GM19328 (cell line): ENCODE data around the gene ADCK2.
A peak's percentile ranks its signal among the peaks of the same experiment; 100 is the strongest.
"Not testable (repeated sequence)": the region's sequence is repeated elsewhere in the genome, so short reads cannot be mapped to it uniquely, and the experiment has no call there.

ENCODE experiments used
- ATAC-seq: cut with Tn5 transposase; IDR thresholded peaks from one replicate; pipeline ENCODE4 v1.9.1; 2021; ENCODE audit warnings: mild to moderate bottlenecking, moderate library complexity; ENCODE audit not compliant: unreplicated experiment

The ADCK2 gene

DNA sequence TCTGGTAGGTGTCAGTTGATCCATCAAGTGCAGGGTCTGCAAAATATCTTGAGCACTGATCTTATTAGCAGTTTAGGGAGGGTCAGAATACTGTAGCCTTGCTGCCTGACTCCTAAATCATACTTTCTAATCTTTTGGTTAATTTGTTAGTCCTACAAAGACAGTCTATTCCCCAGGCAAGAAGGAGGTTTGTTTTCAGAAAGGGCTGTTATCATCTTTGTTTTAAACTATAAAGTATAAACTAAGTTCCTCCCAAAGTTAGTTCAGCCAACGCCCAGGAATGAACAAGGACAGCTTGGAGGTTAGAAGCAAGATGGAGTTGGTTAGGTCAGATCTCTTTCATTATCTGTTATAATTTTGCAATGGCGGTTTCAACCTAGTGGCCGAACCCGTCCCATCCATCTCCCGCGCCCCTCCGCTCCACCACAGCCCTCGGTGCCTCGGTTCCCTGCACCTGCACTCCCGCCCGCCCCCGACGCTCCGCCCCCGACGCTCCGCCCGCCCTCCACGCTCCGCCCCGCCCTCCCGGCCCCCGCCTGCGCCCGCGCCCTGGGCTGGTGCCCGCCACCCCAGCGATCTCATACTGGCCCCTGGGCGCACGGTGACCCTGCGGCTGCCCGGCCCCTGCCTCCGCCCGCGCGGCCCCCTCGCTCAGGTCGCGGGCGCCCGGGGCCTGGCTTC is at the start of gene ADCK2:
Gene ADCK2, plus strand, starts transcription at position 564 of the 681 bp plus-strand sequence. CDS start 386 bp downstream, outside the sequence.
- ATAC-seq: peak; percentile 44

DNA sequence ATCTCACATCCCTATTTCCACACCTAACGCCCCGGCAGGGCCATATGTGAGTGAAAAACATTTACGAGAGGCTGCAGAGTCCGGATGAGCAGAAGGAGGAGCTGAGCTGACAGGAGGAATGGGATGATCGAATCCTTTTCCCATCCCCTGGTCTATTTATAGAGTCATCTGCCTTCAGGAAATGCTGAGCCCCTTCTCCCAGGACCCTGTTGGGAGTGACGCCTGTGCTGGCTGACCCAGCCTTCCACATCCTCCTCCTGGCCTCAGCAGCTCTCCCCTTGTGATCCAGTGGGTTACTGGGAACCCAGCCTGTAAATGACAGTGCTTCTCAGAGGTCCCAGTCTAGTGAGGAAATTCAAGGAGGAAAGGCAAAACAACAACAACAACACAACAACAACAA is 48.8 kb upstream of the ADCK2 start:
- no peak for ATAC-seq

- no peak for ATAC-seq
These were observed 48.2 kb upstream of the ADCK2 start for GRCh38 chr7:140624392-140625191.

DNA sequence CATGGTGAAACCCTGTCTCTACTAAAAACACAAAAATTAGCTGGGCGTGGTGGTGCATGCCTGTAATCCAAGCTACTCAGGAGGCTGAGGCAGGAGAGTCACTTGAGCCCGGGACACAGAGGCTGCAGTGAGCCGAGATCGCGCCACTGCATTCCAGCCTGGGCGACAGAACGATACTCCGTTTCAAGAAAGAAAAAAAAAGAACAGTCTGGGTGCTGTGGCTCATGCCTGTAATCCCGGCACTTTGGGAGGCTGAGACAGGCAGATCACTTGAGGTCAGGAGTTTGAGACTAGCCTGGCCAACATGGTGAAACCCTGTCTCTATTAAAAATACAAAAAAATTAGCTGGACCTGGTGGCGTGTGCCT is 47.6 kb upstream of the ADCK2 start:
- not testable (repeated sequence) for ATAC-seq

GRCh38 chr7:140625908-140626868 is 46.6 kb upstream of the ADCK2 start:
- no peak for ATAC-seq

DNA sequence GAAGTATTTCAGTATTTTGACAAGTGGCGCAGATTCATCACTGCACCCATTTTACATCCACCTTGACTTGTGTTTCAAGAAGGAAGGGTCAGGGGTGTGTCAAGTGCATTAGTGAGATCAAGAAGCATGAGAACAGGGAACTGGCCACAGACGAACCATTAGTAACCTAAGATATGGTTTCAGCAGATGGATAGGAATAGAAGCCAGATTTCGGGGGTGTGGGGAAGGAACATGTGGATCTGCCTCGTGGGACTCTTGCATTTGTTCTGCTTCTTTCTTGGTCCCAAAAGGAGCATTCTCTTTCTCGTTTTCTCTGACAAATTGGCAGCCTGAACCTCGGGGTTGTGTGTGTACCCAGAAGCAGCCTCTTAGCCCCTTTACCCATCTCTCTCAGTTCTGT is 41.7 kb upstream of the ADCK2 start:
- no peak for ATAC-seq

GRCh38 chr7:140631602-140632001 is 41.1 kb upstream of the ADCK2 start:
- no peak for ATAC-seq

- ATAC-seq: no peak
These were observed 37.4 kb upstream of the ADCK2 start for GRCh38 chr7:140635345-140635744.

- ATAC-seq: no peak
These were observed 36.9 kb upstream of the ADCK2 start for GRCh38 chr7:140635816-140636215.

- ATAC-seq: no peak
These were observed 35.3 kb upstream of the ADCK2 start for GRCh38 chr7:140637400-140637799.

DNA sequence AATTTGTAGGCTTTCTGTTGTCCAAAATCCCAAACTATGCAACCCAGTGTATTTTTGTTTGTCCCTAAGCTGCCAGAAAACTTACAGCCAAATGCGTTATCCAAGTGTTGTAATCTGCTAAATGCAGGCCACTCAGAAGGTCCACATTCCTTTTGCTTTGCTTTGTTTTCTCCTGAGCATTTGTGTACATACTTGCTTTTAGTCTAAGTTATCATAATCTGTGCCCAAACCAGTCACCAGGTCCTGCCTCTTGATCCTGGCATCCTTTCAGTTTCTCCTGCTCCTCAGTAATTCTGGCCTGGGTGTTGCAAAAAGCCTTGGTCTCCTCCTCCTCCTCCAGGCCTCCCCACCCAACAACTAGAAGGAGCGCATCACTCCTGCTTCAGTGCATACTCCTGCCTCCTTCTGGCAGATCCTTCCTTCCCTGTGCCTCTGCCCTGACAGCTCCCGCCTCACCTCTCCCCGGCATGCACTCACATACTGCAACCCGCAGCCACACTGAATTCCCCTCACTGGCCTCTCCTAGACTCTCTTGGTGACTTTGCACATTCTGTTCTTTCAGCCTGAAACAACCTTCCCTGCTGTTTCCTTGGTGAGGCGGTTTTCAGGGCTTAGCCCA is 34.5 kb upstream of the ADCK2 start:
- no peak for ATAC-seq

DNA sequence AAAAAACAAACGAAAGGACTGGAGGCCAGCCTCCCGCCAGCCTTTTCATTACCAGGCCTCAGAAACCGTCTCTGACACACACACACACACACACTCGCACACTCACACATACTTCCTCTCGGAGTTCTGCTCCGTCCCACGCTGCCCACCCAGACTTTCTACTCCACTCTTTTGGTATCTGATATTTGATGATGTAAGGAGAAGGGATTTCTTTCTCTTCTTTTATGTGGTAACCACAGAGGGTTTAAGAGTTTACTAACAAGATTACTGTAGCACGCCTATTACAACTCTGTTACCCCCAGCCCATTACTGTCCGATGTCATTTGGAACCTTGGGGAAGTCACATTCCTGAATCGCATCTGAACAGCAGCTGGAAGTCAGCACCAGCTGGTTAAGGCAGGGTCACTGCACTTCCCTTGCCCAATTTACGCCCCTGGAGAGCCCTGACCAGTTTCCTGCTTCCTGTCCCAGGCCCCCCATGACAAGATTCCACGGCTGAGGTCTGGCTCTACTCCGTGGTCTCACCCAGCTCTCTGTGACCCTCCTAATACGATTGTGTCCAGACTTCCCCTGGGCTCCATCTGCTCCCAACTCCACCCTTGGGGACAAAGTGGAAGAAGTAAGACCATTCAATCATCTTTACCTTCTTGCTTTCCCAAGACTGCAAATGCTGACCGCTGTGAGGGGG is 33.2 kb upstream of the ADCK2 start:
- no peak for ATAC-seq

GRCh38 chr7:140640060-140640637 is 32.6 kb upstream of the ADCK2 start:
- ATAC-seq: no peak

GRCh38 chr7:140640727-140641523 is 31.8 kb upstream of the ADCK2 start, which contains the start of gene DENND2A:
DENND2A (minus strand) TSS chr7:140640813; CDS start chr7:140602397, 38,416 bp downstream.
- no peak for ATAC-seq

- no peak for ATAC-seq
These were observed 31.1 kb upstream of the ADCK2 start for GRCh38 chr7:140641524-140642195.

GRCh38 chr7:140643416-140643815 is 29.3 kb upstream of the ADCK2 start:
- ATAC-seq: no peak

- ATAC-seq: not testable (repeated sequence)
These were observed 28.0 kb upstream of the ADCK2 start for GRCh38 chr7:140644761-140645160.

DNA sequence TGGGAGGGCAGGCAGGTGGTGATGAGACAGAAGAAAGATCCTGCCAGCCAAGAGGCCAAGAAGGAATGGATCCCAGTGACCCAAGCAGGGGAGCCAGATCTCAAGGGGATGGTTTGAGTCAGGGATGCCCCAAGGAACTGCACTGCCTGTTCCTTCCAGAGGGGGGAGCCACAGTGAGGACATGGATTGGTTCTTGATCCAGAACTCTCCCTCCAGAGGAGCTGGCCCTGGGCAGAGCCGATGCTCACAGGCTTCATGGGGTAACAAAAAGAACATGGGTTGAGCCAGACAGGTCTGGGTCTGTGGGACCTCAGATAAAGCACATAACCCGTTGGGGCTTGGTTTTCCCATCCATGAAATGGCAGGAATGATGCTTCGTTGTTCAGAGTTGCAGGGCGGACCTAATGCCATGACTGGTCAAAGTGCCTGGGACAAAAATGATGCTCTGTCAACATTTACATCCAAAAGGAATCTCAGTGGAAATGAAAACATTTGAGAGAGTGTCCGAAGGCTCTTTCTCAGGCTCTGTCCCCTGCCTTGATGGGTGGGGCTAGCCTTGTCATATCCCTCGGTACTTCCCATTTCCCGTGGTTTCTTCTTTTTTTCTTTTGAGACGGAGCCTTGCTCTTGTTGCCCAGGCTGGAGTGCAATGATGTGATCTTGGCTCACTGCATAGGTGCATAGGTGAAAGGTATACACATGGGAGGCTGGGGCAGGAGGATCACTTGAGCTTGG is 27.4 kb upstream of the ADCK2 start:
- no peak for ATAC-seq
